ENCODE results near the gene HSD17B8.
"Not testable (repeated sequence)": the region's sequence is repeated elsewhere in the genome, so short reads cannot be mapped to it uniquely, and the experiment has no call there.

The HSD17B8 gene

GRCh38 chr6:33217246-33217645 lies 12.8 kb downstream of the HSD17B8 start:
- H3K36me3 ChIP-seq (ENCODE audit: control insufficient read depth, insufficient read depth, low read length) = no peaks in the 10 kb centered on the region
- H3K27me3 ChIP-seq (ENCODE audit: control insufficient read depth, insufficient read depth, low read length) = no peaks in the 10 kb centered on the region
- H3K4me1 ChIP-seq (ENCODE audit: control insufficient read depth, insufficient read depth, low read length) = peaks cover 3% of the 10 kb centered on the region
- H3K9ac ChIP-seq (ENCODE audit: low read length) = no peak overlapping the region
- no peak overlapping the region for H3K27ac ChIP-seq (ENCODE audit: low read depth, low read length)
- no peak overlapping the region for H3K4me3 ChIP-seq (ENCODE audit: low read length)

- Histone ChIP-seq H3K27ac (ENCODE audit: low read depth, low read length) (no peak overlapping the region), H3K9ac (ENCODE audit: low read length) (no peak overlapping the region), H3K4me3 (ENCODE audit: low read length) (no peak overlapping the region), H3K27me3 (ENCODE audit: control insufficient read depth, insufficient read depth, low read length) (no peaks in the 10 kb centered on the region), H3K4me1 (ENCODE audit: control insufficient read depth, insufficient read depth, low read length) (peaks cover 3% of the 10 kb centered on the region), H3K36me3 (ENCODE audit: control insufficient read depth, insufficient read depth, low read length) (no peaks in the 10 kb centered on the region)
These were observed 13.2 kb downstream of the HSD17B8 start for GRCh38 chr6:33217681-33218080.

- H3K4me3 ChIP-seq (ENCODE audit: low read length); H3K9ac ChIP-seq (ENCODE audit: low read length); H3K27ac ChIP-seq (ENCODE audit: low read depth, low read length); H3K27me3 ChIP-seq (ENCODE audit: control insufficient read depth, insufficient read depth, low read length); H3K4me1 ChIP-seq (ENCODE audit: control insufficient read depth, insufficient read depth, low read length); H3K36me3 ChIP-seq (ENCODE audit: control insufficient read depth, insufficient read depth, low read length): not testable (repeated sequence)
These were observed 22.2 kb downstream of the HSD17B8 start for GRCh38 chr6:33226503-33227120.

GRCh38 chr6:33235221-33235634 lies 30.8 kb downstream of the HSD17B8 start:
- no peaks in the 10 kb centered on the region for H3K4me1 ChIP-seq (ENCODE audit: control insufficient read depth, insufficient read depth, low read length)
- H3K4me3 ChIP-seq (ENCODE audit: low read length) = no peak overlapping the region
- no peak overlapping the region for H3K9ac ChIP-seq (ENCODE audit: low read length)
- no peak overlapping the region for H3K27ac ChIP-seq (ENCODE audit: low read depth, low read length)
- H3K36me3 ChIP-seq (ENCODE audit: control insufficient read depth, insufficient read depth, low read length) = no peaks in the 10 kb centered on the region
- no peaks in the 10 kb centered on the region for H3K27me3 ChIP-seq (ENCODE audit: control insufficient read depth, insufficient read depth, low read length)

GRCh38 chr6:33236328-33236727 lies 31.9 kb downstream of the HSD17B8 start:
- Histone ChIP-seq H3K27ac (ENCODE audit: low read depth, low read length) (no peak overlapping the region), H3K36me3 (ENCODE audit: control insufficient read depth, insufficient read depth, low read length) (no peaks in the 10 kb centered on the region), H3K4me1 (ENCODE audit: control insufficient read depth, insufficient read depth, low read length) (no peaks in the 10 kb centered on the region), H3K9ac (ENCODE audit: low read length) (no peak overlapping the region), H3K4me3 (ENCODE audit: low read length) (no peak overlapping the region), H3K27me3 (ENCODE audit: control insufficient read depth, insufficient read depth, low read length) (no peaks in the 10 kb centered on the region)

DNA sequence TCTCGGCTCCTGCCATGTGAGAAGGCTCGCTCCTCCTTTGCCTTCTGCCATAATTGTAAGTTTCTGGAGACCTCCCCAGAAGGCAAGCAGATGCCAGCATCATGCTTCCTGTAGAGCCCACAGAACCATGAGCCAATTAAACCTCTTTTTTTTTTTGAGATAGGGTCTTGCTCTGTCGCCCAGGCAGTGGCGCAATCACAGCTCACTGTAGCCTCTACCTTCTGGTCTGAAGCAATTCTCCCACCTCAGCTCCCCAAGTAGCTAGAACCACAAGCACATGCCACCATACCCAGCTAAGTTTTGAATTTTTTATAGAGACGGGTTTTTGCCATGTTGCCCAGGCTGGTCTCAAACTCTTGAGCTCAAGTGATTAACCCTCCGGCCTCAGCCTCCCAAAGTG lies 32.4 kb downstream of the HSD17B8 start:
- Histone ChIP-seq H3K4me3 (ENCODE audit: low read length) (no peak overlapping the region), H3K9ac (ENCODE audit: low read length) (no peak overlapping the region), H3K4me1 (ENCODE audit: control insufficient read depth, insufficient read depth, low read length) (no peaks in the 10 kb centered on the region), H3K27me3 (ENCODE audit: control insufficient read depth, insufficient read depth, low read length) (no peaks in the 10 kb centered on the region), H3K36me3 (ENCODE audit: control insufficient read depth, insufficient read depth, low read length) (no peaks in the 10 kb centered on the region), H3K27ac (ENCODE audit: low read depth, low read length) (no peak overlapping the region)

DNA sequence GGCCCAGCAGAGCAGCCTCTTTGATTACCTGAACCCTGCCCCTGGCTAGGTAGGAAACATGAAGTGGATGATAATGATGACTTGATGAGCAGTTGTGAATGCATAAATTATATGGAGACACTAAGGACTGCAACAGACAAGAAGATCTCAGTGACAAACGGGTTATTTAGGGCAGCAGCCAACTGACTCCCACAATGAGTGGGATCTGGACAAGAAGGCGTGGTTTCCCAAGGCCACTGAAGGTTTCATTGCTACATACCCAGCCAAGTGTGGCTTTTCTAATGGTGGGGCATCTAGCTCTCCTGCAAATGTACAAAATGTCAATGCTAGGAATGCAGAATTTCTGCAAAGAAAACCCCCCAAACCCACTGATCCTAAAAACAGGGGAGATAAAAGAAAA lies 33.3 kb downstream of the HSD17B8 start:
- Histone ChIP-seq H3K4me1 (ENCODE audit: control insufficient read depth, insufficient read depth, low read length) (no peaks in the 10 kb centered on the region), H3K9ac (ENCODE audit: low read length) (no peak overlapping the region), H3K4me3 (ENCODE audit: low read length) (no peak overlapping the region), H3K36me3 (ENCODE audit: control insufficient read depth, insufficient read depth, low read length) (no peaks in the 10 kb centered on the region), H3K27me3 (ENCODE audit: control insufficient read depth, insufficient read depth, low read length) (no peaks in the 10 kb centered on the region), H3K27ac (ENCODE audit: low read depth, low read length) (no peak overlapping the region)

DNA sequence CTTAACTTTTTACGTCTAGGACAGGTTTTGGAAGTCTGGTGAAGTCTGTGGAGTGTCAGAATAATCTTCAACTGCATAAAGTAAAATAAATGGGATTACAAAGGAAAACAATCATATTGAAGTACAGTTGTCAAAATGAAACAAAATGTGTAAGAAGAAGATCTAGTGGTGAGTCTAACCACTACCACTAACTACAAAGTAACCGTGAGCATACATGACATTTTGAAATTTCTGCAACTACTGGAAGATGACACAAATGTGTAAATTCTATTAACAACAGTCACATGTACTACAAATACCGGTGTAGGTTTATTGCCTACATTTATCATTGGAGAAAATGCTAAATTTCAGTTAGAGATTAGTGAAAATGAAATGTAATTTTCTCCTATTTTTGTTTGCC lies 37.5 kb downstream of the HSD17B8 start:
- Histone ChIP-seq H3K36me3 (ENCODE audit: control insufficient read depth, insufficient read depth, low read length) (no peaks in the 10 kb centered on the region), H3K27me3 (ENCODE audit: control insufficient read depth, insufficient read depth, low read length) (no peaks in the 10 kb centered on the region), H3K9ac (ENCODE audit: low read length) (no peak overlapping the region), H3K4me3 (ENCODE audit: low read length) (no peak overlapping the region), H3K27ac (ENCODE audit: low read depth, low read length) (no peak overlapping the region), H3K4me1 (ENCODE audit: control insufficient read depth, insufficient read depth, low read length) (no peaks in the 10 kb centered on the region)

GRCh38 chr6:33243476-33243875 lies 39.0 kb downstream of the HSD17B8 start:
- Histone ChIP-seq H3K9ac (ENCODE audit: low read length) (no peak overlapping the region), H3K4me3 (ENCODE audit: low read length) (no peak overlapping the region), H3K4me1 (ENCODE audit: control insufficient read depth, insufficient read depth, low read length) (peaks cover 3% of the 10 kb centered on the region), H3K36me3 (ENCODE audit: control insufficient read depth, insufficient read depth, low read length) (no peaks in the 10 kb centered on the region), H3K27me3 (ENCODE audit: control insufficient read depth, insufficient read depth, low read length) (no peaks in the 10 kb centered on the region), H3K27ac (ENCODE audit: low read depth, low read length) (no peak overlapping the region)

DNA sequence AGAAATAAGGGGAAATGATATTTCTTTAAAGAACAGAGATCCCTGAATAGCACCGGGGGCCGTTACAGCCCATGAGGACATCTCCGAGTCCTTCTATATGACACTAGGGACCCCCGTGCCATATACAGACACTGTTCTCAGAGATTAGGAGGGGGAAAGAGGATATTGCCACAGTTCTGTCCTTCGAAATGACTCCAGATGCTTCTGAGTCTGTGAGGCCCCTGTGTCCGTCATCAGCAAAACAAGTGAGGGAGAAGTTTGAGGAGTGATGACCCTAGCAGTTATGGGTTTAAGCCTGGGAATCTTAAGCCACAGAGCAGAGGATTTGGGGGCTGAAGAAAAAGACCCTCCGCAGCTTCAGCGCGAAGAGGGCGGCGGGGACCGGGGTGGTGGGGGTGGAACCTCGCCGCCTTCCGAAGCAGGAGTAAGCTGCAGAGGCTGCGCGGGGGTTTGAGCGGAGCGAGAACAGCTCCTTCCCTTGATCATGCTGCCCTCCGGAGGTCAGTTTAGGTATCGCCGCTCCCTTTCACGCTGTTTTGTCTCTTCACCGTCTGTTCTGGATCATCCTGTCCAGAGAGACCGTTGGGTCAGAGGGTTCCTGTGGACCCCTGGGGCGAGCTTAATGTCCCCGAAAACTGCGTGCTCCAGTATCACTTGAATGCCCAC lies 43.7 kb downstream of the HSD17B8 start:
- peak overlapping the region; percentile 91 for H3K27ac ChIP-seq (ENCODE audit: low read depth, low read length)

DNA sequence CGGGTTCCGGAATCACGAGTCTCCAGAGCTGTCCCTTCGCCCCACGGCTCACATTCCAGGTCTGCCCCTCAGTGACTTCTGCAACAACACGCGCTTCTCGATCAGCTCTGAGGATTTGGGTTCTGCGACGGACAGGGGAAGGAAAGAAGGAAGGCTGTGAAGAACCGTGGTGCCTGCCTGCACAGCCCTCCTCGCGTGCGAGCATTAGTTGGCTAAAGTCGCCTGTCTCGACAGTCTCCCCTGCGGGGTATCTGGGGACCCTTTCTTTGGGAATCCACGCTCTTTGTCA lies 44.1 kb downstream of the HSD17B8 start:
- Histone ChIP-seq H3K27me3 (ENCODE audit: control insufficient read depth, insufficient read depth, low read length) (no peaks in the 10 kb centered on the region), H3K36me3 (ENCODE audit: control insufficient read depth, insufficient read depth, low read length) (no peaks in the 10 kb centered on the region), H3K4me1 (ENCODE audit: control insufficient read depth, insufficient read depth, low read length) (peaks cover 12% of the 10 kb centered on the region), H3K4me3 (ENCODE audit: low read length) (peak overlapping the region; percentile 76), H3K27ac (ENCODE audit: low read depth, low read length) (peak overlapping the region; percentile 91), H3K9ac (ENCODE audit: low read length) (peak overlapping the region; percentile 41)

More for the DNA sequence above, 43.7 kb downstream of the HSD17B8 start:
- peak overlapping the region; percentile 76 for H3K4me3 ChIP-seq (ENCODE audit: low read length)
- H3K9ac ChIP-seq (ENCODE audit: low read length) = peak overlapping the region; percentile 41
- no peaks in the 10 kb centered on the region for H3K36me3 ChIP-seq (ENCODE audit: control insufficient read depth, insufficient read depth, low read length)
- H3K27me3 ChIP-seq (ENCODE audit: control insufficient read depth, insufficient read depth, low read length) = no peaks in the 10 kb centered on the region
- H3K4me1 ChIP-seq (ENCODE audit: control insufficient read depth, insufficient read depth, low read length) = peaks cover 12% of the 10 kb centered on the region

GRCh38 chr6:33248932-33249731 lies 44.7 kb downstream of the HSD17B8 start:
- H3K9ac ChIP-seq (ENCODE audit: low read length) = peak overlapping the region; percentile 91
- no peaks in the 10 kb centered on the region for H3K36me3 ChIP-seq (ENCODE audit: control insufficient read depth, insufficient read depth, low read length)
- H3K4me3 ChIP-seq (ENCODE audit: low read length) = peak overlapping the region; percentile 88
- H3K27me3 ChIP-seq (ENCODE audit: control insufficient read depth, insufficient read depth, low read length) = no peaks in the 10 kb centered on the region
- H3K4me1 ChIP-seq (ENCODE audit: control insufficient read depth, insufficient read depth, low read length) = peaks cover 12% of the 10 kb centered on the region
- peak overlapping the region; percentile 91 for H3K27ac ChIP-seq (ENCODE audit: low read depth, low read length)

All from rectal smooth muscle tissue (tissue), 1 donor.